GM19099 (cell line): ENCODE measurements around the gene PLGRKT.

ENCODE experiments used
- POLR2A ChIP-seq: IDR thresholded peaks from 3 replicates; pipeline ENCODE4 v1.6.1; 2011; ENCODE audit warnings: low read depth; ENCODE audit not compliant: insufficient read length; ENCODE audit errors: extremely low read depth

The PLGRKT gene, protein sequence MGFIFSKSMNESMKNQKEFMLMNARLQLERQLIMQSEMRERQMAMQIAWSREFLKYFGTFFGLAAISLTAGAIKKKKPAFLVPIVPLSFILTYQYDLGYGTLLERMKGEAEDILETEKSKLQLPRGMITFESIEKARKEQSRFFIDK

DNA sequence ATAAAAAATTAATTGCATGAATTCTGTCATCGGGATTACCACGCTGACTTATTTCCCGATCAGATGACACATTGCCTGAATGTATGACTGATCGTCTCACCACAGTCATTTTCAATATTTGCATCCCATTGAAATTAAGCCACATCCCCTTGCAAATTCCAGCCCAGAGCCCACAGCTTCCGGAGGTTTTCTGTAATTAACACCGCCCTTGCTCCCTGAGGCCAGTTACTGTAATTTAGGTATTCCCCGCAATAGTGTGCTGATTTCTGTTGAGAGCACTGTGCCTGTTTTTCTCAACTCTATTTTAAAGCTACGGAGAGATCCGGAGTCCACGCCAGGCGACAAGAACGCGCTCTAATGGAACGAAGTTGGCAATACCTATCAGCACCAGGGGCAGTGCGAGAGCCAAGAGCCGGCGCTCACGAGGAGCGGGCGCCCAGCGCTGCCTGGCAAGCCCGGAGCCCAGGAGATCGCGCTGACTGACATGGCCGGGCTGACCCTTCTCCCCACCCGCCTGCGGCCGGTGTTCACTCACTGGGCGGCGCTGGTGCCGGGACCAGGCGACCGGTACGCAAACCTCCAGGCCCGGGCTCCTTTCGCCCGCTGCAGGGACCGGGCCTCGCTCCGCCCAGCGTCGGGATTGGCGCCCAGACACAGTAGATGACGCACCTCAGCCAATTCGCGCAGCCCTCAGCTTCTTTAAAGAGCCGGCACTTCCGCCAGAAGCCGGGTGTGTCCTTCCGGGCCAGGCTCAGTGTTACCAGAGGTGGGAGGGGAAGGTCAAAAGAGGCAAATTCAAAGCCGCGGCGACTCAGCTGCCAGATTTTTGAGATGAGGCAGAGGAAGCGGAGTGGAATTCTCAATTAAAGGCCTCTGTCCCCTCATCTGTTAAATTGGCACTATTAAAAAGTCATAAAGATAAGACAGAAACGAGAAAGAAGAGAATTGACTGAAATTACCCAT lies at the start of gene PLGRKT:
Gene PLGRKT (minus strand): TSS at position 672 of the 963 bp plus-strand sequence. CDS start 5,948 bp downstream, outside the sequence.
- TF ChIP-seq POLR2A = peak; percentile 91

- TF ChIP-seq POLR2A = no peak
Measured at GRCh38 chr9:5486988-5487387, 49.3 kb upstream of the PLGRKT start.

DNA sequence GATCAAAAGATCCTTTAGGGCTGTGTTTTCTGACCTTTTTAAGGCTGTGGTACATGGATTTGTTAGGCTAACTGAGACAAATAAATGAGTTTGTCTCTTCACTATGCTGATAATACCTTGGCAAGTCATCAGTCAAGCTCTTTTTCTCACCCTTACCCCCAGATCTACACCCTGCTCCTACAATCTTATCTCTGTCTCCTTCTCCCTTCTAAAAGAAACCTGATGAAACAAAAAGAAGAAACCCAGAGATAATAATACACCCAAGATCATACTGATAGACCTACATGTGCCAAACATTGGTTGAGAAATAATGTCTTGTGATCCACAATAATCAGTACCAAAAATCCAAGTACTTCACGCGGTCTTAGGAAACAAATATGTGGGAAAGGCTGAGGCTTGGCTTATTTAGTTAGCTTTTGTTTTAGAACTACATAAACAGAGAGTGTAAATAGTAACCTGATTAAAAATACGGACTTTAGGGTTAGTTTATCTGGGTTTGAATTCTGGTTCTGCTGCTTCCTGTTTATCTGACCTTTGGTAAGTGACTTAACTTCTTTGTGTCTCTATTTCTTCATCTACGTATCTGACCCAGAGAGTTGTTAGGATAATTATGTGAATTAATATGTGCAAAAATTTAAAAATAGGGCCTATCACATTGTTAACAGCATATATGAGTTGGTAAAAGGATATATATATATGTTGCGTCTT lies 47.8 kb upstream of the PLGRKT start:
- no peak for TF ChIP-seq POLR2A

DNA sequence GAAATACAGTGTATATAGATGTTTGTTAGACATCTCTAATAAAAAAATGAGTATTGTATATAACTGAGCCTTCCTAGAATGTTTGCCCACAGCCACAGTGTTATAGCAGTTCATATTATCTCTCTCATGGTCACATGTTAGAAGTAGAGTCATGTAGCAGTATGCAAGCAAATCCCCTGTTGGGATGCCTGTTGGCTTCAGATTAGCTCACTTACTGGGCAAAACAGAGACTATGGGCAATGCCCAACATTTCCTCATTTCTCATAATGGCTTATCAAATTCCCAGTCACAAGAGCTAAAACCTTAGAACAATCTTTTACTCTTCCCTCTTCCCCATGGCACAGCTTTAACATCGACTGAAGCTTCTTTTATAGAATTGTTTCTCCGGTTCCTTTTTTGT lies 45.6 kb upstream of the PLGRKT start:
- TF ChIP-seq POLR2A = no peak

DNA sequence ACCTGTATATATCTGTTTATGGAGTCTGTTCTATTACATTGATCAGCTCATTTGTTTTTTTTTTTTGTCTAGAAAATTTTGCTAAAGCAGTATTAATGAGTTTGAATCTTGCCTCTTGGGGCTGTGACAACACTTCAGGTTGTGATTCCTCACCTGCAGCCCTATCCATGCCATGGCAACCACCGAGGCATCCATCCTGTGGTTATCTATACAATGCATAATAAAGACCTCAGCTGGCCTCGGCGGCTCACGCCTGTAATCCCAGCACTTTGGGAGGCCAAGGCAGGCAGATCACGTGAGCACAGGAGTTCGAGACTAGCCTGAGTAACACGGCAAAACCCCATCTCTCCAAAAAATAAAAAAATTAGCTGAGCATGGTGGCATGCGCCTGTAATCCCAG lies 44.5 kb upstream of the PLGRKT start:
- TF ChIP-seq POLR2A = no peak

- TF ChIP-seq POLR2A = no peak
Measured at GRCh38 chr9:5481322-5482040, 43.8 kb upstream of the PLGRKT start.

DNA sequence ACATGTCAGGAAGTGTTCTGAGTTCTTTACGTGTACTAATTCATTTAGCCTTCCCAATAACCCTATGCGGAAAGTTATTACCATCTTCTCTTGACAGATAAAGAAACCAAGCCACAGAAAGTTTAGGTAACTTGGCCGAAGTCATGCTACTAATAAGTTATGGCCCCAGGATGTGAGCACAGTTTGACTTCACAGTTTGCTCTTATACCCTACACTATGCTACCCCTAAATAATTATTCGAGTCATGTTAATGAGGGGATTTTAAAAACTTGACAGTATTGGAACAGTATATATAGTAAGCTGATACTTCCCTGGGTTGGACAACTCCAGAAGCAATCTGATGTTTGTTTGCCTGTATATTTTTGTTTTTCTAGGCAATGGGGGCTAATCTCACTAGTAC lies 43.2 kb upstream of the PLGRKT start:
- TF ChIP-seq POLR2A = no peak

- no peak for TF ChIP-seq POLR2A
Measured at GRCh38 chr9:5479994-5480694, 42.4 kb upstream of the PLGRKT start.

DNA sequence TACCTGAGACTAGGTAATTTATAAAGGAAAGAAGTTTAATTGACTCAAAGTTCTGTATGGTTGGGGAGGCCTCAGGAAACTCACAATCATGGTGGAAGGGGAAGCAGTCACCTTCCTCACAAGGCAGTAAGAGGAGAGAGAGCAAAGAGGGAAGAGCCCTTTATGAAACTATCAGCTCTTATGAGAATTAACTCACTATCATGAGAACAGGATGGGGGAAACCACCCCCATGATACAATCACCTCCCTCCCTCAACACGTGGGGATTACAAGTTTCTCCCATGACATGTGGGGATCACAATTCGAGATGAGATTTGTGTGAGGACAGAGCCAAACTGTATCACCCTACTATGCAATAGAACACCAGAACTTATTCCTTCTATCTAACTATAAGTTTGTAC lies 40.5 kb upstream of the PLGRKT start:
- TF ChIP-seq POLR2A = no peak

DNA sequence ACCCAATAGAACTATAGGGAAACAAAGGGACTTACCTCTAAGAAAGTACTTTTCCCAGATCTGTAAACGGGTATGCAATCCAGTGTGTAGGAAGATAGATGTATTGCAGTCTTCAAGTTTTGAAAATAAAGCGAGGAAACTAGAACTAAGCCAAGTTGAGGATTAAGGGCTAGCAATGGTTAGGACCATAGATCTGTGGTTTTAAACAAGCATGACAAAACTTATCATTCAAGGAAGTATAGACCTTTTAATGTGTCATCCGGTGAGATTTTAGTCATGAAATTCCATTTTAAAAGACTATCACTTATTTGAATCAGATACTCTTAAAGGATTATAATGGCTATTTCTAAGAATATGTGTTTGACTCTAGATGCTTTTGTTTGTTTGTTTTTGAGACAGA lies 33.1 kb upstream of the PLGRKT start:
- TF ChIP-seq POLR2A = no peak

DNA sequence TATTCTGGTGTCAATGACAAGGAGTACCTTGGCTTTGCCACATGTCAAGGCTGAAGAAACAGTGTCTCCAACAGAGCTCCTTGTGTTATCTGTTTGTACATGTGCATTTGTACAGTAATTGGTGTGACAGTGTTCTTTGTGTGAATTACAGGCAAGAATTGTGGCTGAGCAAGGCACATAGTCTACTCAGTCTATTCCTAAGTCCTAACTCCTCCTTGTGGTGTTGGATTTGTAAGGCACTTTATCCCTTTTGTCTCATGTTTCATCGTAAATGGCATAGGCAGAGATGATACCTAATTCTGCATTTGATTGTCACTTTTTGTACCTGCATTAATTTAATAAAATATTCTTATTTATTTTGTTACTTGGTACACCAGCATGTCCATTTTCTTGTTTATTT lies 32.4 kb upstream of the PLGRKT start:
- no peak for TF ChIP-seq POLR2A

DNA sequence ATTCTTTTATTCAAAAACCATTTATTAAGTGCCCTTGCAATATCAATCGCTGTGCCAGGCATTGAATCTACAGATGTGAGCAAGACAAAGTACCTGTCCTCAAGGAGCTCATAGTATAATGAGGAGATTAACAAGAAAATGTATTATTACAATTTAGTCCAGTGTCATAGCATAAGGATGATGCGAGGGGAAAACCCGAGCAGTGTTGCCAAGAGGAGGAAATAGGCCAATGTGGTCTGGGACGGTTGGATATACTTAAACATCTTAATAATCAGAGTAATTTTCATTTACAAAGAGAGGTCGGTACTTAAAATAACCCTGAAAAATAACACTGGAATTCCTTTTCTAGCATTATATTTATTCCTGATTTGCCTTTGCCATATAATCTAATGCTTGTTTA lies 31.1 kb upstream of the PLGRKT start:
- no peak for TF ChIP-seq POLR2A

GRCh38 chr9:5466766-5467165 lies 29.0 kb upstream of the PLGRKT start:
- TF ChIP-seq POLR2A = no peak

- no peak for TF ChIP-seq POLR2A
Measured at GRCh38 chr9:5466005-5466404, 28.3 kb upstream of the PLGRKT start.
